ENCODE results near the gene EIF2AK3. TPM values are rescaled to one million over a fixed set of nuclear protein-coding genes. Genes with fewer than 3 reads are reported as not detected.

EIF2AK3 gene
- total RNA-seq, 1 donor: 31.5 TPM

GRCh38 chr2:88602022-88602421, 25.2 kb downstream of the EIF2AK3 start:
- no peak for DNase-seq (ENCODE audit: low read depth)
- TF ChIP-seq, protein P1, sequence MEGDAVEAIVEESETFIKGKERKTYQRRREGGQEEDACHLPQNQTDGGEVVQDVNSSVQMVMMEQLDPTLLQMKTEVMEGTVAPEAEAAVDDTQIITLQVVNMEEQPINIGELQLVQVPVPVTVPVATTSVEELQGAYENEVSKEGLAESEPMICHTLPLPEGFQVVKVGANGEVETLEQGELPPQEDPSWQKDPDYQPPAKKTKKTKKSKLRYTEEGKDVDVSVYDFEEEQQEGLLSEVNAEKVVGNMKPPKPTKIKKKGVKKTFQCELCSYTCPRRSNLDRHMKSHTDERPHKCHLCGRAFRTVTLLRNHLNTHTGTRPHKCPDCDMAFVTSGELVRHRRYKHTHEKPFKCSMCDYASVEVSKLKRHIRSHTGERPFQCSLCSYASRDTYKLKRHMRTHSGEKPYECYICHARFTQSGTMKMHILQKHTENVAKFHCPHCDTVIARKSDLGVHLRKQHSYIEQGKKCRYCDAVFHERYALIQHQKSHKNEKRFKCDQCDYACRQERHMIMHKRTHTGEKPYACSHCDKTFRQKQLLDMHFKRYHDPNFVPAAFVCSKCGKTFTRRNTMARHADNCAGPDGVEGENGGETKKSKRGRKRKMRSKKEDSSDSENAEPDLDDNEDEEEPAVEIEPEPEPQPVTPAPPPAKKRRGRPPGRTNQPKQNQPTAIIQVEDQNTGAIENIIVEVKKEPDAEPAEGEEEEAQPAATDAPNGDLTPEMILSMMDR (IDR thresholded peaks at IDR 0.05; ENCODE audit: insufficient read depth, low read length): no peak
- no peak overlapping the region for H3K4me3 ChIP-seq (ENCODE audit: low read depth, low read length)

DNA sequence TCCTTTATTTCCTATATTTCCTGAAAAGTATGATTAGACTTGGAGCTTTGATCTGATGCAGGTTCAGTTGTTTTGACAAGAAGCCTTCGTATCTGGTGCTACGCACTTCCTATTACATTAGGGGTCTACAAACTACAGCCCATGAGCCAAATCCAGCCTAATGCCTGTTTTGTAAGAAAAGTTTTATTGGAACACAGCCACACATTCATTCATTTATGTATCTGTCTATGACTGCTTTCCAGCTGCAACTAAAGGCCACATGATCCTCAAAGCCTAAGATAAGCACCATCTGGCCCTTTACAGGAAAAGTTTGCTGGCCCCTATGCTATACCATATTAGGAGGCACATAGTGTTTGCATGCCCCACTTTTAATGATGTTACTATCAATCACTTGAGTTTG, 26.0 kb downstream of the EIF2AK3 start:
- peak; percentile 31 for DNase-seq (ENCODE audit: low read depth)
- TF ChIP-seq, protein P1 (IDR thresholded peaks at IDR 0.05; ENCODE audit: insufficient read depth, low read length): no peak
- no peak overlapping the region for H3K4me3 ChIP-seq (ENCODE audit: low read depth, low read length)

- no peak overlapping the region for H3K4me3 ChIP-seq (ENCODE audit: low read depth, low read length)
- DNase-seq (ENCODE audit: low read depth): peak; percentile 91
- TF ChIP-seq, protein P1 (IDR thresholded peaks at IDR 0.05; ENCODE audit: insufficient read depth, low read length): no peak
Measured at GRCh38 chr2:88600038-88600465, 27.2 kb downstream of the EIF2AK3 start.

- TF ChIP-seq, protein P1 (IDR thresholded peaks at IDR 0.05; ENCODE audit: insufficient read depth, low read length): no peak
- no peak overlapping the region for H3K4me3 ChIP-seq (ENCODE audit: low read depth, low read length)
- DNase-seq (ENCODE audit: low read depth): no peak
Measured at GRCh38 chr2:88599527-88599926, 27.7 kb downstream of the EIF2AK3 start.

GRCh38 chr2:88597168-88597567, 30.1 kb downstream of the EIF2AK3 start:
- no peak overlapping the region for H3K4me3 ChIP-seq (ENCODE audit: low read depth, low read length)
- TF ChIP-seq, protein P1 (IDR thresholded peaks at IDR 0.05; ENCODE audit: insufficient read depth, low read length): no peak
- no peak for DNase-seq (ENCODE audit: low read depth)

DNA sequence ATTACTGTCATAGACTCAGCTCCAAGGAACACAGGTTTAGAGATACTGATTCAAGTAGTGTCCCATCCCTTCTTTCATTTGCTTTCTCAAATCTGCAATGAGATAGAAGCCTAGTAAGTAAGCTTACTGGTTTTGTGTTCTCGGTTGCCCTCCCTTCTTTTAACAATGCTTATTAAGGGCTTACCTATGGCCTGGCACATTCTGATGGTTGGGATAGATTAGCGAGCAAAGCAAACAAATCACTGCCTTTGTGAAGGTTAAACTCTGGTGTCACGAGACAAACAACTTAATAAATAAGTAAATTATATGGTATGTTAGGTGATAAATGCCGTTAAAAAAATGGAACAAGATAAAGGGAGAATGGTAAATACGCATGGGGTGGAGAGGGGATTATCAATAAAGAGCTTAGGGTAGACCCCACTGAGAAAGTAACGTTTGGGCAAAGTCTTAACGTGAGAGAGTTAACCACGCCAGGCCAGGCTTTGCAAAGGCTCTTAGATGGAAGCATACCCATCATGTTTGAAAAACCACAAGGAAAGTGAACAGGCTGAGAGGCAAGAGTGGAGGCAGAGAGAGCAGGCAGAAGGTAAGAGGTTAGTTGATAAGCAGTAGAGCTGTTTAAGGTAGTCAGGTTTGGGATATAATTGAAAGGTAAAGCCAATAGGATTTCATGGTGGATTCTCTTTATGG, 31.0 kb downstream of the EIF2AK3 start:
- no peak for DNase-seq (ENCODE audit: low read depth)
- TF ChIP-seq, protein P1 (IDR thresholded peaks at IDR 0.05; ENCODE audit: insufficient read depth, low read length): no peak
- no peak overlapping the region for H3K4me3 ChIP-seq (ENCODE audit: low read depth, low read length)

- TF ChIP-seq, protein P1 (IDR thresholded peaks at IDR 0.05; ENCODE audit: insufficient read depth, low read length): no peak
- no peak overlapping the region for H3K4me3 ChIP-seq (ENCODE audit: low read depth, low read length)
- DNase-seq (ENCODE audit: low read depth): no peak
Measured at GRCh38 chr2:88591698-88592097, 35.6 kb downstream of the EIF2AK3 start.
